ENCODE measurements around the gene KLK15.

The KLK15 gene, protein sequence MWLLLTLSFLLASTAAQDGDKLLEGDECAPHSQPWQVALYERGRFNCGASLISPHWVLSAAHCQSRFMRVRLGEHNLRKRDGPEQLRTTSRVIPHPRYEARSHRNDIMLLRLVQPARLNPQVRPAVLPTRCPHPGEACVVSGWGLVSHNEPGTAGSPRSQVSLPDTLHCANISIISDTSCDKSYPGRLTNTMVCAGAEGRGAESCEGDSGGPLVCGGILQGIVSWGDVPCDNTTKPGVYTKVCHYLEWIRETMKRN

GRCh38 chr19:50833117-50833801 is at the start of gene KLK15:
Gene KLK15, minus strand, starts transcription at chr19:50833574. Its CDS starts 2,082 bp downstream, at chr19:50831492.
- TF ChIP-seq POLR2A (IDR thresholded peaks at IDR 0.05; ENCODE audit: low read length) (no peak), GATA1 (IDR thresholded peaks at IDR 0.05; ENCODE audit: low read depth, low read length) (no peak)
- no peak for DNase-seq

- TF ChIP-seq GATA1 (IDR thresholded peaks at IDR 0.05; ENCODE audit: low read depth, low read length) (no peak), POLR2A (IDR thresholded peaks at IDR 0.05; ENCODE audit: low read length) (no peak)
- no peak for DNase-seq
Observed at GRCh38 chr19:50882188-50882587, 48.8 kb upstream of the KLK15 start.

DNA sequence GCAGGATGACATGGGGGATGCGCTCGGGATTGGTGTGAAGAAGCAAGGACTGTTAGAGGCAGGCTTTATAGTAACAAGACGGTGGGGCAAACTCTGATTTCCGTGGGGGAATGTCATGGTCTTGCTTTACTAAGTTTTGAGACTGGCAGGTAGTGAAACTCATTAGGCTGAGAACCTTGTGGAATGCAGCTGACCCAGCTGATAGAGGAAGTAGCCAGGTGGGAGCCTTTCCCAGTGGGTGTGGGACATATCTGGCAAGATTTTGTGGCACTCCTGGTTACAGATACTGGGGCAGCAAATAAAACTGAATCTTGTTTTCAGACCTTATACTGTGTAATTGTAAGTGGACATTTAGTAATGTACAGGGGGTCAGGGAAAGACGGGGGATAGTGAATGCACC is 46.9 kb upstream of the KLK15 start:
- TF ChIP-seq POLR2A (IDR thresholded peaks at IDR 0.05; ENCODE audit: low read length) (no peak), GATA1 (IDR thresholded peaks at IDR 0.05; ENCODE audit: low read depth, low read length) (no peak)
- no peak for DNase-seq

- DNase-seq: no peak
- TF ChIP-seq GATA1 (IDR thresholded peaks at IDR 0.05; ENCODE audit: low read depth, low read length) (no peak), POLR2A (IDR thresholded peaks at IDR 0.05; ENCODE audit: low read length) (no peak)
Observed at GRCh38 chr19:50878851-50879250, 45.5 kb upstream of the KLK15 start.

DNA sequence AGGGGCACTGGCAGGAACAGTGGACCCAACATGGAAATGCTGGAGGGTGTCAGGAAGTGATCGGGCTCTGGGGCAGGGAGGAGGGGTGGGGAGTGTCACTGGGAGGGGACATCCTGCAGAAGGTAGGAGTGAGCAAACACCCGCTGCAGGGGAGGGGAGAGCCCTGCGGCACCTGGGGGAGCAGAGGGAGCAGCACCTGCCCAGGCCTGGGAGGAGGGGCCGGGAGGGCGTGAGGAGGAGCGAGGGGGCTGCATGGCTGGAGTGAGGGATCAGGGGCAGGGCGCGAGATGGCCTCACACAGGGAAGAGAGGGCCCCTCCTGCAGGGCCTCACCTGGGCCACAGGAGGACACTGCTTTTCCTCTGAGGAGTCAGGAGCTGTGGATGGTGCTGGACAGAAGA is 44.0 kb upstream of the KLK15 start:
- no peak for DNase-seq
- TF ChIP-seq POLR2A (IDR thresholded peaks at IDR 0.05; ENCODE audit: low read length): no peak
- no peak for TF ChIP-seq GATA1 (IDR thresholded peaks at IDR 0.05; ENCODE audit: low read depth, low read length)

- no peak for TF ChIP-seq GATA1 (IDR thresholded peaks at IDR 0.05; ENCODE audit: low read depth, low read length)
- no peak for TF ChIP-seq POLR2A (IDR thresholded peaks at IDR 0.05; ENCODE audit: low read length)
- DNase-seq: no peak
Observed at GRCh38 chr19:50876456-50876855, 43.1 kb upstream of the KLK15 start.

GRCh38 chr19:50875795-50876422 is 42.5 kb upstream of the KLK15 start:
- no peak for TF ChIP-seq GATA1 (IDR thresholded peaks at IDR 0.05; ENCODE audit: low read depth, low read length)
- TF ChIP-seq POLR2A (IDR thresholded peaks at IDR 0.05; ENCODE audit: low read length): no peak

DNA sequence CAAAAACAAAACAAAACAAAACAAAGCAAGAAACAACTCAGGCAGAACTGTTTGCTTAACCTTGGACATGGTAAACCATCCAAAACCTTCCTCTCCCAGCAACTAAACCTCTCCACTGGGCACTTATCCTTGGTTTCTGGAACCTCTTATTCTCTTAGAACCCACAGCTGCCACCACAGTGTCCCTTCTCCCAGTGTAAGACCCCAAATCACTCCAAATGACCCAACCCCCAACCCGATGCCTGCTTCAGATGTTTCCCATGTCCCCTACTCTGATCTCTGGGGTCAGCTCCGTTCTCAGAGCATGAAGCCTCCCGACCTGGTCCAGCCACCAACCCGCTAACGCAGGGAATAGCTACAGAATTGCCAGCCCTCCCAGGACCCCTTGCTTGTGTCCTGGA is 40.8 kb upstream of the KLK15 start:
- no peak for TF ChIP-seq GATA1 (IDR thresholded peaks at IDR 0.05; ENCODE audit: low read depth, low read length)
- no peak for DNase-seq

More at GRCh38 chr19:50875795-50876422, 42.5 kb upstream of the KLK15 start:
- no peak for DNase-seq

DNA sequence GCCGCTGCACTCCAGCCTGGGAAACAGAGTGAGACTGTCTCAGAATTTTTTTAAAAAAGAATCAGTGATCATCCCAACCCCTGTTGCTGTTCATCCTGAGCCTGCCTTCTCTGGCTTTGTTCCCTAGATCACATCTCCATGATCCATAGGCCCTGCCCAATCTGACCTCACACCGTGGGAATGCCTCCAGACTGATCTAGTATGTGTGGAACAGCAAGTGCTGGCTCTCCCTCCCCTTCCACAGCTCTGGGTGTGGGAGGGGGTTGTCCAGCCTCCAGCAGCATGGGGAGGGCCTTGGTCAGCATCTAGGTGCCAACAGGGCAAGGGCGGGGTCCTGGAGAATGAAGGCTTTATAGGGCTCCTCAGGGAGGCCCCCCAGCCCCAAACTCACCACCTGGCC is 39.7 kb upstream of the KLK15 start, which contains the start of gene KLK2:
TSS of gene KLK2 (plus strand) at position 384 of the 400 bp plus-strand sequence. CDS start 35 bp downstream, outside the sequence.
- DNase-seq: no peak

DNA sequence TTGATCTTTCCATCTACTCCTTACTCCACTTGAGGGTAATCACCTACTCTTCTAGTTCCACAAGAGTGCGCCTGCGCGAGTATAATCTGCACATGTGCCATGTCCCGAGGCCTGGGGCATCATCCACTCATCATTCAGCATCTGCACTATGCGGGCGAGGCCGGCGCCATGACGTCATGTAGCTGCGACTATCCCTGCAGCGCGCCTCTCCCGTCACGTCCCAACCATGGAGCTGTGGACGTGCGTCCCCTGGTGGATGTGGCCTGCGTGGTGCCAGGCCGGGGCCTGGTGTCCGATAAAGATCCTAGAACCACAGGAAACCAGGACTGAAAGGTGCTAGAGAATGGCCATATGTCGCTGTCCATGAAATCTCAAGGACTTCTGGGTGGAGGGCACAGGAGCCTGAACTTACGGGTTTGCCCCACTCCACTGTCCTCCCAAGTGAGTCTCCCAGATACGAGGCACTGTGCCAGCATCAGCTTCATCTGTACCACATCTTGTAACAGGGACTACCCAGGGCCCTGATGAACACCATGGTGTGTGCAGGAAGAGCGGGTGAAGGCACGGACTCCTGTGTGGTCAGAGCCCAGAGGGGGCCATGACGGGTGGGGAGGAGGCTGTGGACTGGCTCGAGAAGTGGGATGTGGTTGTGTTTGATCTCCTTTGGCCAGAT is 37.2 kb upstream of the KLK15 start:
- DNase-seq: peak; percentile 70 to 71
- TF ChIP-seq GATA1 (IDR thresholded peaks at IDR 0.05; ENCODE audit: low read depth, low read length) (no peak), POLR2A (IDR thresholded peaks at IDR 0.05; ENCODE audit: low read length) (no peak)

More for the DNA sequence above, 39.7 kb upstream of the KLK15 start, which contains the start of gene KLK2:
- TF ChIP-seq GATA1 (IDR thresholded peaks at IDR 0.05; ENCODE audit: low read depth, low read length): no peak
- no peak for TF ChIP-seq POLR2A (IDR thresholded peaks at IDR 0.05; ENCODE audit: low read length)

DNA sequence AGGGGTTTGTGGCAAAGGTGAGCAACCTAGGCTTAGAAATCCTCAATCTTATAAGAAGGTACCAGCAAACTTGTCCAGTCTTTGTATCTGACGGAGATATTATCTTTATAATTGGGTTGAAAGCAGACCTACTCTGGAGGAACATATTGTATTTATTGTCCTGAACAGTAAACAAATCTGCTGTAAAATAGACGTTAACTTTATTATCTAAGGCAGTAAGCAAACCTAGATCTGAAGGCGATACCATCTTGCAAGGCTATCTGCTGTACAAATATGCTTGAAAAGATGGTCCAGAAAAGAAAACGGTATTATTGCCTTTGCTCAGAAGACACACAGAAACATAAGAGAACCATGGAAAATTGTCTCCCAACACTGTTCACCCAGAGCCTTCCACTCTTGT is 36.1 kb upstream of the KLK15 start:
- no peak for TF ChIP-seq POLR2A (IDR thresholded peaks at IDR 0.05; ENCODE audit: low read length)
- no peak for TF ChIP-seq GATA1 (IDR thresholded peaks at IDR 0.05; ENCODE audit: low read depth, low read length)
- DNase-seq: no peak

DNA sequence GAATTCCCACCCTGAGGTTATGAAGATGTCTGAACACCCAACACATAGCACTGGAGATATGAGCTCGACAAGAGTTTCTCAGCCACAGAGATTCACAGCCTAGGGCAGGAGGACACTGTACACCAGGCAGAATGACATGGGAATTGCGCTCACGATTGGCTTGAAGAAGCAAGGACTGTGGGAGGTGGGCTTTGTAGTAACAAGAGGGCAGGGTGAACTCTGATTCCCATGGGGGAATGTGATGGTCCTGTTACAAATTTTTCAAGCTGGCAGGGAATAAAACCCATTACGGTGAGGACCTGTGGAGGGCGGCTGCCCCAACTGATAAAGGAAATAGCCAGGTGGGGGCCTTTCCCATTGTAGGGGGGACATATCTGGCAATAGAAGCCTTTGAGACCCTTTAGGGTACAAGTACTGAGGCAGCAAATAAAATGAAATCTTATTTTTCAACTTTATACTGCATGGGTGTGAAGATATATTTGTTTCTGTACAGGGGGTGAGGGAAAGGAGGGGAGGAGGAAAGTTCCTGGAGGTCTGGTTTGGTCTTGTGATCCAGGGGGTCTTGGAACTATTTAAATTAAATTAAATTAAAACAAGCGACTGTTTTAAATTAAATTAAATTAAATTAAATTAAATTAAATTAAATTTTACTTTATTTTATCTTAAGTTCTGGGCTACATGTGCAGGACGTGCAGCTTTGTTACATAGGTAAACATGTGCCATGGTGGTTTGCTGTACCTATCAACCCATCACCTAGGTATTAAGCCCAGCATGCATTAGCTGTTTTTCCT is 28.3 kb upstream of the KLK15 start:
- DNase-seq: no peak
- TF ChIP-seq POLR2A (IDR thresholded peaks at IDR 0.05; ENCODE audit: low read length) (no peak), GATA1 (IDR thresholded peaks at IDR 0.05; ENCODE audit: low read depth, low read length) (no peak)

DNA sequence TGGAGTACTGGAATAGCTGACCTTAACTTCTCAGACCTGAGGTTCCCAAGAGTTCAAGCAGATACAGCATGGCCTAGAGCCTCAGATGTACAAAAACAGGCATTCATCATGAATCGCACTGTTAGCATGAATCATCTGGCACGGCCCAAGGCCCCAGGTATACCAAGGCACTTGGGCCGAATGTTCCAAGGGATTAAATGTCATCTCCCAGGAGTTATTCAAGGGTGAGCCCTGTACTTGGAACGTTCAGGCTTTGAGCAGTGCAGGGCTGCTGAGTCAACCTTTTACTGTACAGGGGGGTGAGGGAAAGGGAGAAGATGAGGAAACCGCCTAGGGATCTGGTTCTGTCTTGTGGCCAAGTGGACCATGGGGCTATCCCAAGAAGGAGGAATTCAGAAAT is 27.6 kb upstream of the KLK15 start:
- no peak for DNase-seq

More for the DNA sequence above, 27.6 kb upstream of the KLK15 start:
- TF ChIP-seq GATA1 (IDR thresholded peaks at IDR 0.05; ENCODE audit: low read depth, low read length): no peak
- no peak for TF ChIP-seq POLR2A (IDR thresholded peaks at IDR 0.05; ENCODE audit: low read length)

Data from erythroblast (primary cell).